ENCODE results near the gene CISD3.

The CISD3 gene

GRCh38 chr17:38746849-38747462 is 16.8 kb downstream of the CISD3 start:
- no peak for DNase-seq

- DNase-seq: peak in 1 of 2 experiments; percentile 15
These were observed 17.5 kb downstream of the CISD3 start for GRCh38 chr17:38747463-38748148.

GRCh38 chr17:38748149-38748891 is 18.2 kb downstream of the CISD3 start, which contains the start of gene PCGF2:
TSS of gene PCGF2 (minus strand) at chr17:38748336. CDS start at chr17:38740402, 7,934 bp downstream.
- peak; percentile 88 to 91 for DNase-seq

- DNase-seq: no peak
These were observed 18.7 kb downstream of the CISD3 start for GRCh38 chr17:38748892-38749222.

- DNase-seq: peak; percentile 30 to 69
These were observed 19.3 kb downstream of the CISD3 start for GRCh38 chr17:38749223-38750043.

- DNase-seq: no peak
These were observed 19.8 kb downstream of the CISD3 start for GRCh38 chr17:38750044-38750311.

GRCh38 chr17:38750312-38751121 is 20.4 kb downstream of the CISD3 start:
- DNase-seq: peak in 1 of 2 experiments; percentile 38

- no peak for DNase-seq
These were observed 21.1 kb downstream of the CISD3 start for GRCh38 chr17:38751144-38751807.

GRCh38 chr17:38751808-38752307 is 21.7 kb downstream of the CISD3 start:
- DNase-seq: peak; percentile 69 to 88

- peak; percentile 98 to 99 for DNase-seq
These were observed 22.3 kb downstream of the CISD3 start, which contains the start of gene PSMB3 for GRCh38 chr17:38752308-38753070. TSS of gene PSMB3 (plus strand) at chr17:38752741. CDS start at chr17:38752827, 86 bp downstream.

- no peak for DNase-seq
These were observed 22.9 kb downstream of the CISD3 start for GRCh38 chr17:38753071-38753506.

- no peak for DNase-seq
These were observed 31.5 kb downstream of the CISD3 start for GRCh38 chr17:38761612-38762011.

- no peak for DNase-seq
These were observed 32.1 kb downstream of the CISD3 start for GRCh38 chr17:38762231-38762630.

GRCh38 chr17:38766341-38766740 is 36.2 kb downstream of the CISD3 start:
- no peak for DNase-seq

GRCh38 chr17:38768417-38768816 is 38.3 kb downstream of the CISD3 start:
- no peak for DNase-seq

- no peak for DNase-seq
These were observed 43.1 kb downstream of the CISD3 start for GRCh38 chr17:38773258-38773657.

- no peak for DNase-seq
These were observed 47.6 kb downstream of the CISD3 start for GRCh38 chr17:38777641-38778250.

GRCh38 chr17:38779965-38780752 is 50.0 kb downstream of the CISD3 start:
- no peak for DNase-seq

GRCh38 chr17:38783227-38783626 is 53.1 kb downstream of the CISD3 start:
- no peak for DNase-seq

Data from NCI-H446 (cell line).